ENCODE data around the gene INSYN2B.

The INSYN2B gene

GRCh38 chr5:169904508-169904907 lies 75.8 kb downstream of the INSYN2B start:
- TF ChIP-seq Cebpa-rat (IDR thresholded peaks at IDR 0.05): no peak
- no peak overlapping the region for H3K27ac ChIP-seq
- H4K20me1 ChIP-seq: peaks cover 19% of the 10 kb centered on the region
- no peaks in the 10 kb centered on the region for H3K36me3 ChIP-seq
- H3K4me1 ChIP-seq: peaks cover 29% of the 10 kb centered on the region
- H3K4me2 ChIP-seq: peak overlapping the region; percentile 0; the same call in 1 of the 2 replicates
- no peaks in the 10 kb centered on the region for H3K27me3 ChIP-seq
- H3K9me3 ChIP-seq: no peaks in the 10 kb centered on the region
- no peak overlapping the region for H3K9ac ChIP-seq
- no peak overlapping the region for H3K4me3 ChIP-seq

GRCh38 chr5:169904059-169904458 lies 76.2 kb downstream of the INSYN2B start:
- Histone ChIP-seq H3K9me3 (no peaks in the 10 kb centered on the region), H3K9ac (no peak overlapping the region), H3K4me1 (peaks cover 29% of the 10 kb centered on the region), H3K27me3 (no peaks in the 10 kb centered on the region), H4K20me1 (peaks cover 19% of the 10 kb centered on the region), H3K27ac (no peak overlapping the region), H3K36me3 (no peaks in the 10 kb centered on the region), H3K4me3 (no peak overlapping the region), H3K4me2 (peak overlapping the region; percentile 0)
- no peak for TF ChIP-seq Cebpa-rat (IDR thresholded peaks at IDR 0.05)

- no peaks in the 10 kb centered on the region for H3K9me3 ChIP-seq
- H3K4me1 ChIP-seq: peaks cover 29% of the 10 kb centered on the region
- no peak for TF ChIP-seq Cebpa-rat (IDR thresholded peaks at IDR 0.05)
- H3K27me3 ChIP-seq: no peaks in the 10 kb centered on the region
- peak overlapping the region; percentile 59 for H3K4me2 ChIP-seq
- H3K9ac ChIP-seq: no peak overlapping the region
- peaks cover 18% of the 10 kb centered on the region for H4K20me1 ChIP-seq
- H3K27ac ChIP-seq: no peak overlapping the region; the same call in 1 of the 2 replicates
- H3K36me3 ChIP-seq: 0 out of 2 replicates have a peak, but pooled peaks cover 4% of the 10 kb centered on the region
- no peak overlapping the region for H3K4me3 ChIP-seq
Observed at GRCh38 chr5:169901896-169902295, 78.4 kb downstream of the INSYN2B start.

- Histone ChIP-seq H3K36me3 (peaks cover 17% of the 10 kb centered on the region; the same call in 1 of the 2 replicates), H3K27me3 (no peaks in the 10 kb centered on the region), H3K9ac (no peak overlapping the region), H4K20me1 (no peaks in the 10 kb centered on the region), H3K4me1 (peaks cover 17% of the 10 kb centered on the region), H3K27ac (no peak overlapping the region), H3K4me3 (no peak overlapping the region), H3K9me3 (no peaks in the 10 kb centered on the region), H3K4me2 (no peak overlapping the region)
- TF ChIP-seq Cebpa-rat (IDR thresholded peaks at IDR 0.05): no peak
Observed at GRCh38 chr5:169897481-169897880, 82.8 kb downstream of the INSYN2B start.

- H3K27ac ChIP-seq: no peak overlapping the region
- H3K9me3 ChIP-seq: no peaks in the 10 kb centered on the region
- H3K9ac ChIP-seq: no peak overlapping the region
- no peaks in the 10 kb centered on the region for H3K27me3 ChIP-seq
- no peak overlapping the region for H3K4me3 ChIP-seq
- H3K36me3 ChIP-seq: peaks cover 17% of the 10 kb centered on the region; the same call in 1 of the 2 replicates
- H3K4me2 ChIP-seq: no peak overlapping the region
- no peaks in the 10 kb centered on the region for H4K20me1 ChIP-seq
- H3K4me1 ChIP-seq: peaks cover 1% of the 10 kb centered on the region; the same call in 1 of the 2 replicates
- no peak for TF ChIP-seq Cebpa-rat (IDR thresholded peaks at IDR 0.05)
Observed at GRCh38 chr5:169895926-169896325, 84.4 kb downstream of the INSYN2B start.

- Histone ChIP-seq H3K9ac (no peak overlapping the region), H3K9me3 (no peaks in the 10 kb centered on the region), H4K20me1 (no peaks in the 10 kb centered on the region), H3K4me3 (no peak overlapping the region), H3K27me3 (no peaks in the 10 kb centered on the region), H3K4me1 (no peaks in the 10 kb centered on the region), H3K4me2 (no peak overlapping the region), H3K27ac (no peak overlapping the region), H3K36me3 (peaks cover 17% of the 10 kb centered on the region; the same call in 1 of the 2 replicates)
- no peak for TF ChIP-seq Cebpa-rat (IDR thresholded peaks at IDR 0.05)
Observed at GRCh38 chr5:169893571-169893970, 86.7 kb downstream of the INSYN2B start.

GRCh38 chr5:169893010-169893409 lies 87.3 kb downstream of the INSYN2B start:
- Histone ChIP-seq H3K9ac (no peak overlapping the region), H3K27me3 (no peaks in the 10 kb centered on the region), H3K4me1 (no peaks in the 10 kb centered on the region), H3K36me3 (peaks cover 14% of the 10 kb centered on the region; the same call in 1 of the 2 replicates), H3K4me3 (no peak overlapping the region), H3K9me3 (no peaks in the 10 kb centered on the region), H3K4me2 (no peak overlapping the region), H3K27ac (no peak overlapping the region), H4K20me1 (no peaks in the 10 kb centered on the region)
- no peak for TF ChIP-seq Cebpa-rat (IDR thresholded peaks at IDR 0.05)

- Histone ChIP-seq H4K20me1 (no peaks in the 10 kb centered on the region), H3K27ac (no peak overlapping the region), H3K4me1 (no peaks in the 10 kb centered on the region), H3K4me2 (no peak overlapping the region), H3K4me3 (no peak overlapping the region), H3K27me3 (no peaks in the 10 kb centered on the region), H3K9me3 (no peaks in the 10 kb centered on the region), H3K36me3 (peaks cover 12% of the 10 kb centered on the region; the same call in 1 of the 2 replicates), H3K9ac (no peak overlapping the region)
- no peak for TF ChIP-seq Cebpa-rat (IDR thresholded peaks at IDR 0.05)
Observed at GRCh38 chr5:169889572-169889971, 90.7 kb downstream of the INSYN2B start.

- no peak for TF ChIP-seq Cebpa-rat (IDR thresholded peaks at IDR 0.05)
- Histone ChIP-seq H3K4me3 (no peak overlapping the region), H3K36me3 (peaks cover 19% of the 10 kb centered on the region; the same call in 1 of the 2 replicates), H3K27me3 (no peaks in the 10 kb centered on the region), H3K27ac (no peak overlapping the region), H3K4me2 (no peak overlapping the region), H3K4me1 (no peaks in the 10 kb centered on the region), H4K20me1 (no peaks in the 10 kb centered on the region), H3K9me3 (no peaks in the 10 kb centered on the region), H3K9ac (no peak overlapping the region)
Observed at GRCh38 chr5:169886677-169887076, 93.6 kb downstream of the INSYN2B start.

- Histone ChIP-seq H3K4me3 (no peak overlapping the region), H3K4me2 (no peak overlapping the region), H3K9me3 (no peaks in the 10 kb centered on the region), H3K4me1 (no peaks in the 10 kb centered on the region), H4K20me1 (no peaks in the 10 kb centered on the region), H3K27me3 (no peaks in the 10 kb centered on the region), H3K36me3 (peaks cover 19% of the 10 kb centered on the region; the same call in 1 of the 2 replicates), H3K9ac (no peak overlapping the region), H3K27ac (no peak overlapping the region)
- TF ChIP-seq Cebpa-rat (IDR thresholded peaks at IDR 0.05): no peak
Observed at GRCh38 chr5:169886033-169886432, 94.3 kb downstream of the INSYN2B start.
